GM19193 (cell line): ENCODE results near the gene RNF181.

Source experiments
- POLR2A ChIP-seq: IDR thresholded peaks from 4 replicates; pipeline ENCODE4 v1.6.1; 2011; ENCODE audit not compliant: insufficient read depth, insufficient read length; ENCODE audit errors: extremely low read depth

The RNF181 gene, protein sequence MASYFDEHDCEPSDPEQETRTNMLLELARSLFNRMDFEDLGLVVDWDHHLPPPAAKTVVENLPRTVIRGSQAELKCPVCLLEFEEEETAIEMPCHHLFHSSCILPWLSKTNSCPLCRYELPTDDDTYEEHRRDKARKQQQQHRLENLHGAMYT

GRCh38 chr2:85595301-85596025 is at the start of gene RNF181:
Gene RNF181, plus strand, starts transcription at chr2:85595745. Its CDS starts 19 bp downstream, at chr2:85595764.
- peak; percentile 93 for TF ChIP-seq POLR2A

DNA sequence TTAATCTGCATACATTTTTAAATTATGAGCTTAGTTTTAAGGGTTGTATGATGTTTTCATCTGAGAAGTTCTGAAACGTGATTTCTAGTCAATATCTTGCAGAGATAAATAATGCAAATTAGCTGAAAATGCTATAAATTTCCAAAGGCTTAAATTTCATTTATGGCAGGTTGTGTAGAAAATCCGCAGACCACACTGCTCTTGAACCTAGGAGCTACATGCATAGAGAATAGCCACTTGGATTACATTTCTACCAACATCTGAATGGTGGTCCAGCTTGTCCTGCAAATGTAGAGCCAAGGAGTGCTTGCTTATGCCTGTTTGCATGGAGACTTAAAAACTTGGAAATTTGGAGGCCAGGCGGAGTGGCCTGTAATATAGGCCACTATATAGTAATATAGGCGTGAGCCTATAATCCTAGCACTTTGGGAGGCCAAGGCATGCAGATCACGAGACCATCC is 49.7 kb upstream of the RNF181 start:
- no peak for TF ChIP-seq POLR2A

DNA sequence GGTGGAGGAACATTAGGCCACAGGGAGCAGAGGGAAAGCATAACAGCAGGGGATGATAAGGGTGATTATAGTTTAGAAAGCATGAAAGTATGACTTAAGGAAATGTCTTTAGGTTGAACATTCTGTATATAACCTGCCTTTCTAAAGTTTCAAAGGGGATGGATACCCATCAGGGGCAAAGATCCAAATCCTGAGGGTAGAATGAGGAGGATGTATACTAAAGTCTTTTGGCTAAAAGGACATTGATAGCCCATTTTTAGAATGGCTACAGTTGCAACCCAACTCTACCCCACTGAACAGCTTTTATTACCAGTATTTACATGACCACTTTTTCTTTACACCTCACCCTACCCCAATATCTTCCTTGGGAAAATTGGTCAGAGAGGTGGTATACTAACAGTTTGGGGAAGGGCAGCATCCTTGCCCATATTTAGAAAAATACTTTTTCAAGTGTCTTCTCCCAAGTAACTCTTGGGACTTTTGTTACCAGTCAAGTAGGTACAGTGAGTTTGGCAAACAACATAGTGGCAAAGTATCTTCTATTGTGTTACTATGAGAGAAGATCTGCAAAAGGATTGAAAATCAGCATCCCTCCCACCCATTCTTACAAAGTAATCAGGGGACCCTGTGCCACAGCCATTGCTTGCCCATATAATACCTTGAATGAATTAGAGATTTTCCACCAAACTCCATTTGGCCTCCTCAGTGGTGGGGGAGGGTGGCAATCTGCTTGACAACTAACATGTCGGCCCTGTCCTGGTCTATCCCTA is 48.3 kb upstream of the RNF181 start:
- TF ChIP-seq POLR2A: peak; percentile 16

DNA sequence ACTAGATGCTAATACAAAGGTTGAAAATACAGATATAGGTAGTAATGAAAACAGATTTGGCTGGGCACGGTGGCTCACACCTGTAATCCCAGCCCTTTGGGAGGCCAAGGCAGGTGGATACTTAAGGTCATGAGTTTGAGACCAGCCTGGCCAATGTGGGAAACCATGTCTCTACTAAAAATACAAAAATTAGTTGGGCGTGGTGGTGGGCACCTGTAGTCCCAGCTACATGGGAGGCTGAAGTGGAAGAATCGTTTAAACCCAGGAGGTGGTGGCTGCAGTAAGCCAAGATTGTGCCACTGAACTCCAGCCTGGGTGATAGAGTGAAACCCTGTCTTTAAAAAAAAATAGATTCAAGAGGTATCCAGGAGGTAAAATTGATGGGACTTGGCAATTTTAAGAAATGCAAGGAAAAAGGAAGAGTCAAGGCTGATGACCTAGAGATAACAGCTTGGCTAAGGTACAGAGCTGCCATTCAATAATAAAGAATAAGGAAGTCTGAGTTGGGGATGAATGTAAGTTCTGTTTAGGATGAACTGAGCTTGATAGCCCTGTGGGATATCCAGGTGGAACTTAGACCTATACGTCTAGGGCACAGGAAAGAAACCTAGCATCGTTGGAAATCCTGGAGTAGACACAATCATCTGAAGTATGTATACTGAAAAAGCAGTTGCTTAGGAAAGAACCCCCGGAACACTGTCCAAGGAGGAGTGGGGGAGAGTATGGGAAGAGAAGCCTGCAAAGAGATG is 47.5 kb upstream of the RNF181 start:
- no peak for TF ChIP-seq POLR2A

DNA sequence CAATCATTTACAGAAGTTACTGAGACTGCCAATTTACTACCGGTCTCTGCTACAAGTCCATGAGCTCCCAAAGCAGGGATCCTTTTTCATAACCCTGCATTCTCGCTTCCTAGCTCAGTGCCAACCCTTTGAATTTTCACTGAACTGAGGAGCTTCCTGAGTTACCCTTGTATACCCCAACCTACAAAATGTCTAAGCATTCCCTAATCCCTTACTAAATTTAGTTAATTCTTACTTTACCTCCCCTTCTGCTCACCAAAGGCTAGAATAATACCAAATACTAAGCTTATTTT is 47.0 kb upstream of the RNF181 start:
- no peak for TF ChIP-seq POLR2A

GRCh38 chr2:85549095-85549494 is 46.5 kb upstream of the RNF181 start:
- TF ChIP-seq POLR2A: no peak

DNA sequence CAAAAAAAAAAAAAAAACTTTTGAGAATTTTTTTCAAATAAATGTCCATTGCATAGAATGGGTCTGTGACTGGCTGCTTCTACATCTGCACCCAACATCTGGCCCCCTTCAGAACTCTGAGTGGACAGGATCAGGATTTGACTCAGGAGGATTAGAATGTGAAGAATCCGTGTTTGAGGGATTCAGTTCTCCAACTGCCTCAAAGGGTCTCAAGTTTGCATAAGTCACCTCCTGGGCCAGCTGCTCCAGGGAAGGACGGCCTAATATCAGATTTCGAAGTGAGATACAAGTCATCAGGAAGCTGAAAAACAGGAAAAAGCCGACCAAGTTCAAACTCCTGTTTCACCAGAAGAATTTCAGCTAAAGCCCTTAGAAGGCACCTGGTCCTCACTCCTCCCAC is 45.7 kb upstream of the RNF181 start:
- no peak for TF ChIP-seq POLR2A

- TF ChIP-seq POLR2A: no peak
Observed at GRCh38 chr2:85550486-85550885, 45.1 kb upstream of the RNF181 start.

DNA sequence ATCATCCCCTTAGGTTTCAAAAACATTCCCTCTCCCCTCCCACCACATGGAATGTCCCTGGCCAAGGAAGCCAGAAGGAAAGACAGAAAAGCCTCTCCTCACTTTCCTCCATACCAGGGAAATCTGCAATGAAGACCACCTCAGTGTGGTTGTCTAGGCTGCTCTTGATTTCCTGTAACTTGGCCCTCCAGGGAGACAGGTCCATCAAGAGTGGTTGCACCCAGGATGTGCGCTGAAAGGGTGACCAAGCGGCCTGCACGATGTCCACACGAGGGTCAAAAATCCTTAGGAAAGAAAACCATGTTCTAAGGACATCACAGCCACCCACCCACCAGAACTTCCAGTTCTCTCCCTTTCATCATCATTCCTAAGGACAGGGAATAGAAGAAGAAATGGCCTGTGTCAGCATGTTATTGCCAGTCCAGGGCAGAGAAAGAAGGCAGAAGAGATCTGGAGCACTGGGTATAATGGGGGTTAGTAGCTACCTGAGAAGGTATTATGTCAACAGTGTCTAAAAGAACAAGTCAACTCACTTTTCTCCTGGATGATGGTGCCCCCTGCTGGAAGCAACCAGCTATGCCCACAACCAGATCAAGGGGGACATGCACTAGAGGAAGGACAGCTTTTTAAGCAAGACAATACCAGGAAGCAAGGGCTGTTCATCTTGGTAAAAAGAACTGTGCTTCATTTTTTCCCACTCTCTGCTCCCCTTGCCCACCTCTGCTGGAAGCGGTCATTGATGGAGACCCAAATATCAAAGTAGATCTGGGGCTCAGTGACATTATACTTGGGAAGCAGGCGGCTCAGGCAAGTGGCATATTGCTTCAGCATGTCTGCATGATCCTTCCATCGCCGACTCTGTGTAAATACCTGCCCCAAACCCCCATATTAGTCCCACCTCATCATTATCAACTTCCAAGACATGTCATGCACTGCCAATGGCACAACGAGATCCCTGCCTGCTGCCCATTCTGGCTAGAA is 43.6 kb upstream of the RNF181 start:
- TF ChIP-seq POLR2A: no peak

DNA sequence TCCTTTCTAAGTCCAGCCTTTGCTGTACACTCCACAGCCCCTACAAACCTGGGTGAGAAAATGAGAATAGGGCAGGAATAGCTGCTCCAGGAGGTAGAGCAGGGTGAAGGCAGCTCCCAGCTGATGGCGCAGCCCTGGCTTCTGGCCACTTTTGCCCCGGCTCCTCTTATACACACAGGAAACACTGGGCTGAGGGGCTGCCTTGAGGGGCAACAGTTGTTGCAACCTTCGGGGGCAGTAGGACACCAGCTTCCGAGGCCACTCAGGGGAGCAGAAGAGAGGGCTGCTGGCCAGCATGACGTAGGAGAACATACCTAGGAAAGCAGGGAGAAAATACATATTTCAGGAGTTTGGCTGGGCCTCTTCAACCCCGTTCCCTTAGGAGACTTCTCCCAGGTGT is 42.4 kb upstream of the RNF181 start:
- TF ChIP-seq POLR2A: no peak

DNA sequence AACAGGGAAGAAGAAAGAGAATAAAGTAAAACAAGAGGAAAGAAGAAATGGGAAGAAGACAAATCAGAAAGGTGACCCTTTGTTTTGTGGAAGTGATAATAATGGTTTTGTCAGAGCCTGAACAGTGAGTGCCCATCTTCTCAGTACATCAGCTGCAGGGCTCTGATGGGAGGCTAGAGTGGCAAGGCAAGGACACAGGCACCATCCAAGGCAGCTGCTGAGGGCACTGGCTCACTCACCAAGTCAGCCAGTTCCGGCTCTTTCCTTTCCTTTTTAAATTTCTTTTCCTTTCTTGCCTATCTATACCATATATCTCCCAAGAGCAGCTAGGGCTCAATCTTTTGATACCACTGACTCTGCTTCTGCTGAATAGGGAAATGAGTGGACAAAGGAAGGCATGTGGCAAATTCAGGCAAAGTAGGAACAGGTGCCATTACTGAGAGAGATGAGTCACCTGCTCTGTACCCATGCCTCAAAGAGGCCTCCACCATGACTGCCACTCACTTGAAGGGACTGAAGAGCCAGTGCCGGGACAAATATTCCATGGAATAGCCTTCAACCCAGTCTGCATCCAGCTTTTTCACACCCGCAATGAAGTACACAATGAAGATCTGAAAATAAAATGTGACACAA is 40.4 kb upstream of the RNF181 start:
- no peak for TF ChIP-seq POLR2A

DNA sequence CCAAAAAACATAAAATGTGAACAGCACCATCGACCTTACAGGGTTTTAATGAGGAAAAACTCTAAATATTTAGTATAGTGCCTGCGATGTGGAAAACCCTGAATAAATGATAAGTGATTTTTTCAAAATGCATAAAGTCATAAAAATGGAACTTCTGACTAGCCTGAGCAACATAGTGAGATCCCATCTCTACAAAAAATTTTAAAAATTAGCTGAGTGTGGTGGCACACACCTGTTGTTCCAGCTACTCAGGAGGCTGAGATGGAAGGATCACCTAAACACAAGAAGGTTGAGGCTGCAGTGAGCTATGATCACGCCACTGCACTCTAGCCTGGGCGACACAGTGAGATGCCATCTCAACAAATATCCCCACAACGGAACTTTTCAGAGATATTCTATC is 38.4 kb upstream of the RNF181 start:
- TF ChIP-seq POLR2A: no peak

- TF ChIP-seq POLR2A: no peak
Observed at GRCh38 chr2:85558160-85558559, 37.4 kb upstream of the RNF181 start.
